WTC11 (cell line): Measurements from ENCODE around the gene IL37. TPM values are rescaled to one million over a fixed set of nuclear protein-coding genes. Genes with fewer than 3 reads are reported as not detected.

Source experiments
- ATAC-seq: fragments of 200-7000 bp; cut with Tn5 transposase; 2 replicates; pipeline ENCODE4 v1.10.0; 2021; ENCODE audit warnings: mild to moderate bottlenecking, moderate library complexity
- CTCF ChIA-PET: fragments of 300-600 bp; sonication (Branson Sonifier 250); formaldehyde crosslinking; loops from one replicate; lab custom pipeline; 2021; ENCODE audit warnings: antibody characterized with exemption; lab: Charles Lee
- POLR2A ChIA-PET: fragments of 350-600 bp; sonication (Branson Sonifier 250); formaldehyde crosslinking; loops from one replicate; lab custom pipeline; 2021; ENCODE audit warnings: antibody characterized with exemption; lab: Charles Lee
- DNase-seq: peaks from one replicate; pipeline ENCODE4 v3.0.0; 2021; ENCODE audit warnings: low spot score
- H3K27ac Mint-ChIP-seq: 2 replicates; pipeline ENCODE4 v1.8.0; 2021; ENCODE audit warnings: mixed read lengths
- H3K27me3 Mint-ChIP-seq: 2 replicates; pipeline ENCODE4 v1.8.0; 2021; ENCODE audit warnings: low read depth, mild to moderate bottlenecking, moderate library complexity, mixed read lengths
- H3K36me3 Mint-ChIP-seq: 2 replicates; pipeline ENCODE4 v1.8.0; 2021; ENCODE audit warnings: mixed read lengths
- H3K4me1 Mint-ChIP-seq: 2 replicates; pipeline ENCODE4 v1.8.0; 2022; ENCODE audit warnings: mixed read lengths
- H3K4me3 Mint-ChIP-seq: 2 replicates; pipeline ENCODE4 v1.8.0; 2021; ENCODE audit warnings: mild to moderate bottlenecking, moderate library complexity, mixed read lengths
- H3K9me3 Mint-ChIP-seq: 2 replicates; pipeline ENCODE4 v1.8.0; 2021; ENCODE audit warnings: mixed read lengths
- ARID4B ChIP-seq: sonication (generic); formaldehyde crosslinking; IDR thresholded peaks from 2 replicates; pipeline ENCODE4 v1.8.0; 2023; ENCODE audit warnings: missing genetic modification reagents, mild to moderate bottlenecking, borderline replicate concordance
- CBFB ChIP-seq: sonication (generic); formaldehyde crosslinking; IDR thresholded peaks from 2 replicates; pipeline ENCODE4 v1.8.1; 2022; ENCODE audit warnings: mild to moderate bottlenecking, low read depth, missing genetic modification reagents
- E2F1 ChIP-seq: sonication (generic); formaldehyde crosslinking; IDR thresholded peaks from 2 replicates; pipeline ENCODE4 v1.8.0; 2022; ENCODE audit warnings: mild to moderate bottlenecking, missing genetic modification reagents
- ERG ChIP-seq: fragments of 250-450 bp; sonication (Bioruptor Pico); IDR thresholded peaks from 2 replicates; pipeline ENCODE4 v1.8.0; 2021; ENCODE audit warnings: mild to moderate bottlenecking
- GABPB1 ChIP-seq: sonication (generic); formaldehyde crosslinking; IDR thresholded peaks from 2 replicates; pipeline ENCODE4 v1.8.1; 2023; ENCODE audit warnings: mild to moderate bottlenecking, missing genetic modification reagents
- GRHL2 ChIP-seq: fragments of 250-450 bp; sonication (Bioruptor Pico); IDR thresholded peaks from 2 replicates; pipeline ENCODE4 v1.8.0; 2022; ENCODE audit warnings: mild to moderate bottlenecking, moderate library complexity; ENCODE audit not compliant: insufficient replicate concordance, severe bottlenecking
- IRF1 ChIP-seq: sonication (generic); formaldehyde crosslinking; IDR thresholded peaks from 2 replicates; pipeline ENCODE4 v1.8.0; 2023; ENCODE audit warnings: missing genetic modification reagents
- JAZF1 ChIP-seq: fragments of 250-450 bp; sonication (Bioruptor Pico); IDR thresholded peaks from 2 replicates; pipeline ENCODE4 v1.9.0; 2021; ENCODE audit warnings: moderate library complexity, mild to moderate bottlenecking, inconsistent platforms
- MAX ChIP-seq: sonication (generic); formaldehyde crosslinking; IDR thresholded peaks from 2 replicates; pipeline ENCODE4 v1.8.0; 2022; ENCODE audit warnings: mild to moderate bottlenecking, missing genetic modification reagents
- MLX ChIP-seq: sonication (generic); formaldehyde crosslinking; IDR thresholded peaks from 2 replicates; pipeline ENCODE4 v1.8.1; 2023; ENCODE audit warnings: mild to moderate bottlenecking, missing genetic modification reagents, moderate library complexity
- MXD4 ChIP-seq: fragments of 250-450 bp; sonication (Bioruptor Pico); IDR thresholded peaks from 2 replicates; pipeline ENCODE4 v1.8.0; 2021; ENCODE audit warnings: mild to moderate bottlenecking, moderate library complexity, borderline replicate concordance
- NFATC4 ChIP-seq: fragments of 250-450 bp; sonication (Bioruptor Pico); IDR thresholded peaks from 2 replicates; pipeline ENCODE4 v1.9.0; 2021; ENCODE audit warnings: mild to moderate bottlenecking
- PRRX2 ChIP-seq: fragments of 250-450 bp; sonication (Bioruptor Pico); IDR thresholded peaks from 2 replicates; pipeline ENCODE4 v1.8.0; 2021; ENCODE audit warnings: mild to moderate bottlenecking
- SMAD3 ChIP-seq: sonication (generic); formaldehyde crosslinking; IDR thresholded peaks from 2 replicates; pipeline ENCODE4 v1.8.0; 2022; ENCODE audit warnings: missing genetic modification reagents, mild to moderate bottlenecking, borderline replicate concordance
- STAT6 ChIP-seq: sonication (generic); formaldehyde crosslinking; conservative IDR thresholded peaks from 2 replicates; pipeline ENCODE4 v1.8.1; 2023; ENCODE audit warnings: mild to moderate bottlenecking, low read depth, missing genetic modification reagents, moderate library complexity
- USF1 ChIP-seq: sonication (generic); formaldehyde crosslinking; IDR thresholded peaks from 2 replicates; pipeline ENCODE4 v1.8.0; 2022; ENCODE audit warnings: mild to moderate bottlenecking, missing genetic modification reagents
- ZNF138 ChIP-seq: sonication (generic); formaldehyde crosslinking; conservative IDR thresholded peaks from 2 replicates; pipeline ENCODE4 v1.8.1; 2022; ENCODE audit warnings: mild to moderate bottlenecking, moderate library complexity, missing genetic modification reagents
- ZNF281 ChIP-seq: sonication (generic); formaldehyde crosslinking; IDR thresholded peaks from 2 replicates; pipeline ENCODE4 v1.8.0; 2023; ENCODE audit warnings: mild to moderate bottlenecking, missing genetic modification reagents
- ZNF671 ChIP-seq: fragments of 250-450 bp; sonication (Bioruptor Pico); IDR thresholded peaks from 2 replicates; pipeline ENCODE4 v1.8.0; 2021; ENCODE audit warnings: mild to moderate bottlenecking
- total RNA-seq: library from RNA; stranded (reverse); gene quantifications from 3 replicates; pipeline ENCODE4 v1.2.3, GENCODE V29; 2021

The IL37 gene
- total RNA-seq, 1 experiment from 2014 or later = 0.48 TPM

GRCh38 chr2:112923237-112923966 is 12.4 kb downstream of the IL37 start (continued):
- TF ChIP-seq USF1 (CRISPR knock-in tag) (no peak), SMAD3 (CRISPR knock-in tag) (no peak), NFATC4 (no peak), ERG (CRISPR knock-in tag) (no peak), E2F1 (CRISPR knock-in tag) (no peak), GRHL2 (CRISPR knock-in tag) (no peak), MXD4 (no peak), ARID4B (CRISPR knock-in tag) (no peak), PRRX2 (no peak), CBFB (no peak)

GRCh38 chr2:112923967-112924338 is 13.0 kb downstream of the IL37 start:
- H3K27ac Mint-ChIP-seq = no peak overlapping the region
- ChIA-PET CTCF (interaction anchor here (0.9 to 6.1 kb wide), 3 partner anchors 19 to 39 kb away, joined by 5 to 44 read pairs (median 9); no protein-coding TSS in a partner anchor), POLR2A (no interaction called here)
- TF ChIP-seq IRF1 (no peak), MLX (CRISPR knock-in tag) (no peak), ZNF281 (CRISPR knock-in tag) (no peak), JAZF1 (no peak), ZNF138 (CRISPR knock-in tag) (no peak), GABPB1 (CRISPR knock-in tag) (no peak), ZNF671 (CRISPR knock-in tag) (no peak), STAT6 (CRISPR knock-in tag) (no peak), MAX (CRISPR knock-in tag) (no peak)
- peaks cover 14% of the 10 kb centered on the region for H3K9me3 Mint-ChIP-seq
- peaks cover 21% of the 10 kb centered on the region for H3K27me3 Mint-ChIP-seq
- no peak overlapping the region for H3K4me3 Mint-ChIP-seq
- DNase-seq (no peak), ATAC-seq (no peak)
- peaks cover 3% of the 10 kb centered on the region for H3K36me3 Mint-ChIP-seq
- peaks cover 4% of the 10 kb centered on the region; the same call in 1 of the 2 replicates for H3K4me1 Mint-ChIP-seq
